IMR-90 (cell line): Measurements from ENCODE around the gene RAPGEF3. TPM values are rescaled to one million over a fixed set of nuclear protein-coding genes. Genes with fewer than 3 reads are reported as not detected.

Experiments used
- ATAC-seq: fragments of 200-7000 bp; cut with Tn5 transposase; 2 replicates; pipeline ENCODE4 v1.9.1; 2020; ENCODE audit warnings: low read depth, mild to moderate bottlenecking, moderate library complexity
- BruUV-seq: library from RNA; stranded (reverse); fragments of 400-500 nt; replicated peaks from 2 replicates; lab custom pipeline; 2021; lab: Mats Ljungman, UMichigan
- CTCF ChIA-PET: fragments of 300-600 bp; formaldehyde crosslinking; extraction: SDS; loops from one replicate; lab custom pipeline; 2021; ENCODE audit warnings: antibody characterized with exemption; lab: Yijun Ruan, JAX
- POLR2A ChIA-PET: fragments of 300-600 bp; sonication (Branson Sonifier 250); formaldehyde crosslinking; loops from one replicate; lab custom pipeline; 2022; ENCODE audit warnings: antibody characterized with exemption; ENCODE audit not compliant: unreplicated experiment; lab: Charles Lee
- DNase-seq: peaks from one replicate; pipeline ENCODE4 v3.0.0; 2013
- H2AFZ ChIP-seq: replicated peaks from 2 replicates; pipeline ENCODE3; 2013; ENCODE audit warnings: low read length, mild to moderate bottlenecking; ENCODE audit not compliant: poor library complexity
- H2AK5ac ChIP-seq: 2 replicates; pipeline ENCODE4 v1.6.1; 2013; ENCODE audit warnings: low read depth, low read length, inconsistent platforms
- H2AK9ac ChIP-seq: replicated peaks from 2 replicates; pipeline ENCODE3; 2013; ENCODE audit warnings: mild to moderate bottlenecking, low read depth, low read length, moderate library complexity; ENCODE audit not compliant: poor library complexity
- H2BK120ac ChIP-seq: 2 replicates; pipeline ENCODE4 v1.6.1; 2013; ENCODE audit warnings: low read depth, low read length, inconsistent platforms
- H2BK15ac ChIP-seq: 3 replicates; pipeline ENCODE4 v1.6.1; 2013; ENCODE audit warnings: low read depth, low read length, inconsistent platforms
- H2BK20ac ChIP-seq: 2 replicates; pipeline ENCODE4 v1.6.1; 2013; ENCODE audit warnings: low read depth, mild to moderate bottlenecking, inconsistent platforms, low read length, moderate library complexity
- H2BK5ac ChIP-seq: 2 replicates; pipeline ENCODE4 v1.6.1; 2013; ENCODE audit warnings: mild to moderate bottlenecking, low read depth, low read length, inconsistent platforms; ENCODE audit not compliant: poor library complexity, severe bottlenecking
- H3K14ac ChIP-seq: replicated peaks from 2 replicates; pipeline ENCODE4 v1.6.1; 2013; ENCODE audit warnings: low read depth, low read length, inconsistent platforms
- H3K18ac ChIP-seq: 2 replicates; pipeline ENCODE4 v1.6.1; 2013; ENCODE audit warnings: low read depth, low read length, control low read depth
- H3K23ac ChIP-seq: 2 replicates; pipeline ENCODE4 v1.6.1; 2013; ENCODE audit warnings: low read depth, low read length, inconsistent platforms
- H3K27ac ChIP-seq: 2 replicates; pipeline ENCODE4 v1.5.1; 2013; ENCODE audit warnings: mild to moderate bottlenecking, control low read depth, low read length; ENCODE audit not compliant: insufficient read depth
- H3K27me3 ChIP-seq: 2 replicates; pipeline ENCODE4 v1.6.1; 2013; ENCODE audit warnings: low read length; ENCODE audit not compliant: control insufficient read depth, insufficient read depth
- H3K36me3 ChIP-seq: 2 replicates; pipeline ENCODE4 v1.6.1; 2013; ENCODE audit warnings: low read length, mixed read lengths; ENCODE audit not compliant: control insufficient read depth, insufficient read depth
- H3K4ac ChIP-seq: 2 replicates; pipeline ENCODE4 v1.6.1; 2013; ENCODE audit warnings: low read depth, low read length, inconsistent platforms
- H3K4me1 ChIP-seq: 2 replicates; pipeline ENCODE4 v1.6.1; 2013; ENCODE audit warnings: low read length, mixed read lengths; ENCODE audit not compliant: control insufficient read depth, insufficient read depth
- H3K4me2 ChIP-seq: 2 replicates; pipeline ENCODE4 v1.6.1; 2013; ENCODE audit warnings: low read depth, mild to moderate bottlenecking, control low read depth, low read length, moderate library complexity
- H3K4me3 ChIP-seq: 2 replicates; pipeline ENCODE4 v1.5.1; 2013; ENCODE audit warnings: low read depth, mild to moderate bottlenecking, control low read depth, low read length, moderate library complexity; ENCODE audit not compliant: insufficient read depth
- H3K56ac ChIP-seq: 2 replicates; pipeline ENCODE4 v1.6.1; 2013; ENCODE audit warnings: low read length, inconsistent platforms; ENCODE audit not compliant: insufficient read depth; ENCODE audit errors: extremely low read depth
- H3K79me1 ChIP-seq, 2 experiments: 2 replicates each; pipeline ENCODE4 v1.6.1; 2013; ENCODE audit warnings: low read length in 2 of 2, inconsistent platforms in 1 of 2, low read depth in 1 of 2
- H3K9ac ChIP-seq: 2 replicates; pipeline ENCODE4 v1.6.1; 2013; ENCODE audit warnings: low read depth, low read length, control low read depth
- H3K9me1 ChIP-seq: 2 replicates; pipeline ENCODE4 v1.6.1; 2013; ENCODE audit warnings: low read length, inconsistent platforms; ENCODE audit not compliant: insufficient read depth
- H3K9me3 ChIP-seq: 2 replicates; pipeline ENCODE4 v1.6.1; 2013; ENCODE audit warnings: low read length; ENCODE audit not compliant: control insufficient read depth, insufficient read depth
- H4K20me1 ChIP-seq: 2 replicates; pipeline ENCODE4 v1.6.1; 2013; ENCODE audit warnings: low read length, inconsistent platforms; ENCODE audit not compliant: insufficient read depth
- H4K5ac ChIP-seq: 2 replicates; pipeline ENCODE4 v1.6.1; 2013; ENCODE audit warnings: mild to moderate bottlenecking, low read depth, low read length, control low read depth
- H4K8ac ChIP-seq, 2 experiments: 2 replicates each; pipeline ENCODE4 v1.6.1; 2013; ENCODE audit warnings: low read depth in 2 of 2, low read length in 2 of 2, control low read depth in 1 of 2, inconsistent platforms in 1 of 2
- H4K91ac ChIP-seq: 2 replicates; pipeline ENCODE4 v1.6.1; 2013; ENCODE audit warnings: low read depth, low read length, inconsistent platforms; ENCODE audit not compliant: insufficient read depth
- BHLHE40 ChIP-seq: fragments of 150-350 bp; IDR thresholded peaks from 2 replicates; pipeline ENCODE4 v1.6.1; 2016; ENCODE audit warnings: mild to moderate bottlenecking, low read depth, low read length
- CEBPB ChIP-seq: IDR thresholded peaks from 2 replicates; pipeline ENCODE4 v1.6.1; 2012; ENCODE audit warnings: low read depth, low read length, improper control_type of control experiment
- CHD1 ChIP-seq: IDR thresholded peaks from 2 replicates; pipeline ENCODE4 v1.6.1; 2012; ENCODE audit warnings: low read depth, low read length, improper control_type of control experiment
- CTCF ChIP-seq: conservative IDR thresholded peaks from 2 replicates; pipeline ENCODE4 v1.5.1; 2012; ENCODE audit warnings: mild to moderate bottlenecking, low read depth, low read length, improper control_type of control experiment
- FOS ChIP-seq: fragments of 150-350 bp; IDR thresholded peaks from 2 replicates; pipeline ENCODE4 v1.6.1; 2016; ENCODE audit warnings: low read depth, low read length
- MAFK ChIP-seq: IDR thresholded peaks from 2 replicates; pipeline ENCODE4 v1.6.1; 2012; ENCODE audit warnings: low read depth, low read length, improper control_type of control experiment
- MAZ ChIP-seq: IDR thresholded peaks from 2 replicates; pipeline ENCODE4 v1.6.1; 2012; ENCODE audit warnings: low read depth, mild to moderate bottlenecking, low read length, improper control_type of control experiment, moderate library complexity, borderline replicate concordance
- MXI1 ChIP-seq: IDR thresholded peaks from 2 replicates; pipeline ENCODE4 v1.6.1; 2012; ENCODE audit warnings: low read depth, mild to moderate bottlenecking, low read length, moderate library complexity, borderline replicate concordance
- NFE2L2 ChIP-seq: fragments of 150-350 bp; IDR thresholded peaks from 2 replicates; pipeline ENCODE4 v1.6.1; 2016; ENCODE audit warnings: low read depth, mild to moderate bottlenecking, low read length
- POLR2A ChIP-seq: IDR thresholded peaks from 2 replicates; pipeline ENCODE4 v1.6.1; 2012; ENCODE audit warnings: mild to moderate bottlenecking, low read depth, low read length
- RAD21 ChIP-seq: IDR thresholded peaks from 2 replicates; pipeline ENCODE4 v1.6.1; 2012; ENCODE audit warnings: low read length, improper control_type of control experiment
- RCOR1 ChIP-seq: IDR thresholded peaks from 2 replicates; pipeline ENCODE4 v1.6.1; 2012; ENCODE audit warnings: mild to moderate bottlenecking, low read length, improper control_type of control experiment; ENCODE audit not compliant: insufficient replicate concordance
- RFX5 ChIP-seq: IDR thresholded peaks from 2 replicates; pipeline ENCODE4 v1.8.0; 2012; ENCODE audit warnings: low read depth, mild to moderate bottlenecking, low read length, moderate library complexity
- SMC3 ChIP-seq: fragments of 150-350 bp; IDR thresholded peaks from 2 replicates; pipeline ENCODE4 v1.6.1; 2016; ENCODE audit warnings: low read depth, mild to moderate bottlenecking, antibody characterized with exemption, low read length, moderate library complexity
- USF2 ChIP-seq: fragments of 150-350 bp; IDR thresholded peaks from 2 replicates; pipeline ENCODE4 v1.6.1; 2017; ENCODE audit warnings: mild to moderate bottlenecking, antibody characterized with exemption, low read length, low read depth
- WGBS, 2 experiments: methylation state at CpG; one replicate each; pipeline versions ENCODE4 v1.1.5 to v1.1.7; 2013; ENCODE audit warnings: missing lambda C conversion rate in 2 of 2; ENCODE audit not compliant: insufficient read length in 1 of 2; ENCODE audit errors: extremely low coverage in 2 of 2; 5-methylcytosine and 5-hydroxymethylcytosine counted together
- dilution Hi-C: fragments of 300-500 bp; cut with HindIII; formaldehyde crosslinking; loops from one replicate; pipeline ENCODE4 v1.14.3; 2018; ENCODE audit warnings: low sequenced_read_pairs; ENCODE audit not compliant: unreplicated experiment
- in situ Hi-C: fragments of 300-500 bp; cut with MboI; formaldehyde crosslinking; loops from 3 replicates; pipeline ENCODE4 v1.14.3; 2019; ENCODE audit warnings: low sequenced_read_pairs, inconsistent platforms, mixed read lengths
- intact Hi-C: fragments of 100-400 bp; cut with micrococcal nuclease; formaldehyde crosslinking; loops from 2 replicates; pipeline ENCODE4 v1.10.0; 2022
- polyA plus RNA-seq, 3 experiments: library from polyadenylated mRNA; depleted of rRNA; stranded (reverse); fragments of >200 nt; gene quantifications; 2 replicates each; pipeline ENCODE4 v1.2.3, GENCODE V29; 2012; ENCODE audit warnings: low replicate concordance in 1 of 3
- total RNA-seq: library from RNA; depleted of rRNA; stranded (reverse); fragments of >200 nt; gene quantifications from 2 replicates; pipeline ENCODE4 v1.2.3, GENCODE V29; 2012

Gene RAPGEF3
- total and polyA plus RNA-seq, 2 of the 4 experiments (the other 2 are of a cell fraction): 1.3 to 2.0 TPM

DNA sequence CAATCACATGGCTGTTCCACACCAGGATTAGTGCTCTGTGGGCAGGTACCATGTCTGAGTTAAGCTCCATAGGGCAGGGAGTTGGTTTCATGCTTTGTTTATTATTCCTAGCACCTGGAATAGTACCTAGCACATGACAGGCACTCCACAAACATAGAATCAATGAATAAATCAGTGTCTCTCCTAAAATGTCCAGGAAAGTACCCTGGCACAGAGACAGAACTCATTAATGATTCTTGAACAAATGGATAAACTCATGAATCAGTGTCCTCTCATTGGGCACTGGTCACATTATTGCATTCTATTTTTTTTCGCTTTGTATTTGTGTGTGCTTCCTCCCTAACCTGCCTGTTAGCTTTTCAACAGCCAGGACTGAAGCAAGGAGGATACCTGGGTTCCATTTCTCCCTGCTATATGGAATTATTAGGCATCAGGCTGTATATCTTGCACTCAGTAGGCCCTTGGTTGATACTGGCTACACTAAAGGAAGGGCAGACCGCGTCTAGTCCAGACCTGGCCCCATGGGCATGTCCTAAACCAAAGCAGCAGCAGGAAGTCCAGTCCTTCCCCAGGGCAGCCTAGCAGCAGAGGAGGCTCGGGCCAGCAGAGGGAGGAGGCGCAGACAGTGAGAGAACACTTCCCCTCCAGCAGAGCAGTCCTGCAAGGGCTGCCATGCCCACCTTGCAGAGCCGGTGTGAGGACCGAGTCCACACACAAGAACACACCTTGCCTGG, 42.7 kb upstream of the RAPGEF3 start:
- H3K18ac ChIP-seq: no peak overlapping the region
- DNase-seq (no peak), ATAC-seq (no peak)
- H2AFZ ChIP-seq: no peak overlapping the region
- H3K79me1 ChIP-seq: peaks cover 26 to 81% of the 10 kb centered on the region in 2 experiments
- CTCF ChIA-PET: no interaction called here
- no peak overlapping the region for H2BK120ac ChIP-seq
- H4K91ac ChIP-seq: no peak overlapping the region
- H3K4ac ChIP-seq: no peak overlapping the region
- no peak overlapping the region for H2AK9ac ChIP-seq
- no TSS peak for BruUV-seq
- no peak overlapping the region for H3K14ac ChIP-seq
- no peak overlapping the region for H3K56ac ChIP-seq
- H4K8ac ChIP-seq: no peak overlapping the region
- no peak overlapping the region for H3K27ac ChIP-seq
- H3K4me2 ChIP-seq: no peak overlapping the region
- peaks cover 37% of the 10 kb centered on the region for H3K4me1 ChIP-seq
- H2BK5ac ChIP-seq: no peak overlapping the region
- 0 out of 2 replicates have a peak overlapping the region, but pooled peaks have one; percentile 5 for H2AK5ac ChIP-seq
- H2BK20ac ChIP-seq: no peak overlapping the region
- no peak overlapping the region for H3K9ac ChIP-seq
- dilution Hi-C loops (no loop called here), in situ Hi-C loops (no loop called here), intact Hi-C loops (no loop called here)
- POLR2A ChIA-PET: no interaction called here
- peaks cover 43% of the 10 kb centered on the region for H3K36me3 ChIP-seq
- no peak overlapping the region for H3K23ac ChIP-seq
- H4K5ac ChIP-seq: no peak overlapping the region
- H3K4me3 ChIP-seq: no peak overlapping the region
- H4K20me1 ChIP-seq: peaks cover 88% of the 10 kb centered on the region
- 100% methylated on average over 1 of the region's 7 CpGs; no CpG with 5 or more reads in 1 of the 2 experiments for WGBS, 2 experiments
- H3K9me1 ChIP-seq: peaks cover 22% of the 10 kb centered on the region
- no peaks in the 10 kb centered on the region for H3K9me3 ChIP-seq
- H3K27me3 ChIP-seq: no peaks in the 10 kb centered on the region
- H2BK15ac ChIP-seq: no peak overlapping the region
- TF ChIP-seq NFE2L2 (no peak), RFX5 (no peak), CTCF (peak; percentile 32), POLR2A (no peak), FOS (no peak), MXI1 (no peak), MAZ (no peak), USF2 (no peak), MAFK (no peak), BHLHE40 (no peak), SMC3 (peak; percentile 36; the same call in 1 of the 2 replicates), RCOR1 (no peak), CHD1 (no peak), RAD21 (peak; percentile 44; the same call in 1 of the 2 replicates), CEBPB (no peak)
